ENCODE results near the gene NOS2. TPM values are rescaled to one million over a fixed set of nuclear protein-coding genes. Genes with fewer than 3 reads are reported as not detected.

Gene NOS2
- total RNA-seq, 1 donor from 2014 or later, result 26.6 TPM

DNA sequence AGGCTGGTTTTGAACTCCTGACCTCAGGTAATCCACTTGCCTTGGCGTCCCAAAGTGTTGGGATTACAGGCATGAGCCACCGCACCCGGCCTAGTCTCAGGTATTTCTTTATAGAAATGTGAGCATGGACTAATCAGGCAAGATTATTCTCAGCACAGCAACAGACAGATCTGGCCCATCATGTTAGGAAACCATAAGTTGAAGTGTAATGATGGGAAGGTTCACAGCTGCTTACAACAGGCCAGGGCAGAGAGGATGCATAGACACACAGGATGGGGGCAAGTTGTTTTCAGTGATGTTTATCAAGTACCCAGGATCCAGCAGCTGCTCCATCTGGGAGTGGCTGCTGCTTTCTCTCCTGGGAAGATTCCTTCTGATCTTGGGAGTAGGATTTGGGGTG, 16.6 kb upstream of the NOS2 start:
- DNase-seq (ENCODE audit: low spot score), result no peak
- Histone ChIP-seq H3K27me3 (no peaks in the 10 kb centered on the region), H2AFZ (replicated peaks) (peak overlapping the region; percentile 54), H3K9ac (no peak overlapping the region), H3K79me2 (ENCODE audit: low read depth) (no peaks in the 10 kb centered on the region), H3K36me3 (no peaks in the 10 kb centered on the region), H3K27ac (peak overlapping the region; percentile 38), H3K4me2 (peak overlapping the region; percentile 35), H3K4me1 (peaks cover 19% of the 10 kb centered on the region), H3F3A (ENCODE audit: low read depth) (peaks cover 20% of the 10 kb centered on the region), H3K9me3 (ENCODE audit: low read depth) (no peaks in the 10 kb centered on the region), H3K4me3 (no peak overlapping the region), H4K20me1 (ENCODE audit: low read depth) (no peaks in the 10 kb centered on the region)
- peaks cover 15% of the 10 kb centered on the region for H3K9me3 Mint-ChIP-seq
- H3K27ac Mint-ChIP-seq, result peak overlapping the region; percentile 92
- peaks cover 12% of the 10 kb centered on the region for H3K27me3 Mint-ChIP-seq (ENCODE audit: insufficient read depth, low read depth)
- no peak overlapping the region for H3K4me3 Mint-ChIP-seq
- peaks cover 20% of the 10 kb centered on the region for H3K4me1 Mint-ChIP-seq
- H3K36me3 Mint-ChIP-seq, result peaks cover 5% of the 10 kb centered on the region
- TF ChIP-seq, protein P1, sequence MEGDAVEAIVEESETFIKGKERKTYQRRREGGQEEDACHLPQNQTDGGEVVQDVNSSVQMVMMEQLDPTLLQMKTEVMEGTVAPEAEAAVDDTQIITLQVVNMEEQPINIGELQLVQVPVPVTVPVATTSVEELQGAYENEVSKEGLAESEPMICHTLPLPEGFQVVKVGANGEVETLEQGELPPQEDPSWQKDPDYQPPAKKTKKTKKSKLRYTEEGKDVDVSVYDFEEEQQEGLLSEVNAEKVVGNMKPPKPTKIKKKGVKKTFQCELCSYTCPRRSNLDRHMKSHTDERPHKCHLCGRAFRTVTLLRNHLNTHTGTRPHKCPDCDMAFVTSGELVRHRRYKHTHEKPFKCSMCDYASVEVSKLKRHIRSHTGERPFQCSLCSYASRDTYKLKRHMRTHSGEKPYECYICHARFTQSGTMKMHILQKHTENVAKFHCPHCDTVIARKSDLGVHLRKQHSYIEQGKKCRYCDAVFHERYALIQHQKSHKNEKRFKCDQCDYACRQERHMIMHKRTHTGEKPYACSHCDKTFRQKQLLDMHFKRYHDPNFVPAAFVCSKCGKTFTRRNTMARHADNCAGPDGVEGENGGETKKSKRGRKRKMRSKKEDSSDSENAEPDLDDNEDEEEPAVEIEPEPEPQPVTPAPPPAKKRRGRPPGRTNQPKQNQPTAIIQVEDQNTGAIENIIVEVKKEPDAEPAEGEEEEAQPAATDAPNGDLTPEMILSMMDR (IDR thresholded peaks at IDR 0.05), result no peak
- TF ChIP-seq EZH2 (IDR thresholded peaks at IDR 0.05) (no peak), EZH2phosphoT487 (IDR thresholded peaks at IDR 0.05) (no peak)

- H3K27ac Mint-ChIP-seq, result no peak overlapping the region
- H3K79me2 ChIP-seq (ENCODE audit: low read depth), result no peaks in the 10 kb centered on the region
- H3K9ac ChIP-seq, result no peak overlapping the region
- H2AFZ ChIP-seq (replicated peaks), result no peak overlapping the region
- no peaks in the 10 kb centered on the region for H3K36me3 ChIP-seq
- TF ChIP-seq, protein P1 (IDR thresholded peaks at IDR 0.05), result no peak
- TF ChIP-seq EZH2phosphoT487 (IDR thresholded peaks at IDR 0.05), result no peak
- no peak for TF ChIP-seq EZH2 (IDR thresholded peaks at IDR 0.05)
- no peaks in the 10 kb centered on the region for H3K9me3 ChIP-seq (ENCODE audit: low read depth)
- no peaks in the 10 kb centered on the region for H3K9me3 Mint-ChIP-seq
- peaks cover 12% of the 10 kb centered on the region for H3K27me3 Mint-ChIP-seq (ENCODE audit: insufficient read depth, low read depth)
- peaks cover 9% of the 10 kb centered on the region for H3K4me1 ChIP-seq
- no peak overlapping the region for H3K4me2 ChIP-seq
- no peak overlapping the region for H3K4me3 ChIP-seq
- H3K27ac ChIP-seq, result no peak overlapping the region
- H3K27me3 ChIP-seq, result no peaks in the 10 kb centered on the region
- no peaks in the 10 kb centered on the region for H4K20me1 ChIP-seq (ENCODE audit: low read depth)
- peaks cover under 1% of the 10 kb centered on the region for H3F3A ChIP-seq (ENCODE audit: low read depth)
- no peak for DNase-seq (ENCODE audit: low spot score)
- H3K4me1 Mint-ChIP-seq, result peaks cover 15% of the 10 kb centered on the region
- H3K4me3 Mint-ChIP-seq, result no peak overlapping the region
- no peaks in the 10 kb centered on the region for H3K36me3 Mint-ChIP-seq
These were observed 11.6 kb upstream of the NOS2 start for GRCh38 chr17:27811961-27812360.

DNA sequence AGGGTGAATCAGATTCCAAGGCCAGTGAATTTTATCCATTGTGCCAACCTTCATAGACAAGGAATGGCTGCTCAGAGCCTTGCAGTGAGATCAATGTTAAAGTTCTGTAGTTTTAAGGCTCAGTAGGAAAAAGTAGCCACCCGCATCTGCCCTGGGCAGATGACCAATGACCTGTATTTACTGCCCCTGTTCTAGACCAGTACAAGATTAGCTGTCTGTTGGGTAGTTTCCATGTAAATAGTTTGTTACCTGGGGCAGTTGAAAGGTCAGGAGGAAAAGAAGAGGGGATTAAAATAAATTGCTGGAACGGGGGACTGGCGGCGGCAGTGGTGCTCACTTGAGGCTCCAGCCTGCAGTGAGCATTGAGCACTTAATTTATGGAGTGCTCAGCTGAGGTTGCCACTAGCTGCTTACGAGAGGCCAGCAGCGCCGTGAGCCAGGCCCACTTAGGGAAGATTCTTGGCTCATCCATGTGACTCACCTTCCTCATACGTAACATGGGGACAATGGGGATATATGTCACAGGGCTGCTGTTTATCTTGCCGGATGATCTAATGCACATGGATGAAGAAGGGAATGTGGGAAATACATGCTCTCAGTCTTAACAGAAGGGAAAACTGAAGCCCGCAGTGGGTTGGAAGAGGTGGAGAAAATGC, 10.7 kb upstream of the NOS2 start:
- Histone ChIP-seq H3K27ac (no peak overlapping the region), H3K79me2 (ENCODE audit: low read depth) (no peaks in the 10 kb centered on the region), H3K4me1 (peaks cover 6% of the 10 kb centered on the region), H3F3A (ENCODE audit: low read depth) (no peaks in the 10 kb centered on the region), H3K9ac (no peak overlapping the region), H3K4me3 (no peak overlapping the region), H2AFZ (replicated peaks) (no peak overlapping the region), H3K36me3 (no peaks in the 10 kb centered on the region), H3K9me3 (ENCODE audit: low read depth) (no peaks in the 10 kb centered on the region), H3K4me2 (no peak overlapping the region), H4K20me1 (ENCODE audit: low read depth) (no peaks in the 10 kb centered on the region), H3K27me3 (no peaks in the 10 kb centered on the region)
- no peak for DNase-seq (ENCODE audit: low spot score)
- Mint-ChIP-seq H3K27me3 (ENCODE audit: insufficient read depth, low read depth) (peaks cover 15% of the 10 kb centered on the region), H3K4me1 (peaks cover 16% of the 10 kb centered on the region), H3K36me3 (no peaks in the 10 kb centered on the region), H3K4me3 (no peak overlapping the region), H3K9me3 (no peaks in the 10 kb centered on the region), H3K27ac (no peak overlapping the region)
- TF ChIP-seq, protein P1 (IDR thresholded peaks at IDR 0.05), result no peak
- TF ChIP-seq EZH2phosphoT487 (IDR thresholded peaks at IDR 0.05) (no peak), EZH2 (IDR thresholded peaks at IDR 0.05) (no peak)

Measured in neural progenitor cell (in vitro differentiated cells).